HepG2 (cell line): ENCODE data around the gene HDAC10.

Source experiments
- TCF7L2 ChIP-seq: IDR thresholded peaks from 2 replicates; pipeline ENCODE4 v1.6.1; 2011; ENCODE audit warnings: mild to moderate bottlenecking, low read depth, low read length, moderate library complexity
- ZNF44 ChIP-seq: sonication (generic); formaldehyde crosslinking; IDR thresholded peaks from 2 replicates; pipeline ENCODE4 v1.5.1; 2020; ENCODE audit warnings: mild to moderate bottlenecking, missing genetic modification reagents

- TF ChIP-seq TCF7L2 (no peak), ZNF44 (CRISPR knock-in tag) (no peak)
Measured at GRCh38 chr22:50278956-50279619, 28.0 kb upstream of the HDAC10 start.
